GM11168 (cell line): Measurements from ENCODE around the gene COBL.

Source experiments
- in situ Hi-C: fragments of 300-500 bp; cut with MboI; formaldehyde crosslinking; loops from one replicate; pipeline ENCODE4 v1.12.0; 2022; ENCODE audit warnings: low sequenced_read_pairs; ENCODE audit not compliant: unreplicated experiment

Gene COBL

DNA sequence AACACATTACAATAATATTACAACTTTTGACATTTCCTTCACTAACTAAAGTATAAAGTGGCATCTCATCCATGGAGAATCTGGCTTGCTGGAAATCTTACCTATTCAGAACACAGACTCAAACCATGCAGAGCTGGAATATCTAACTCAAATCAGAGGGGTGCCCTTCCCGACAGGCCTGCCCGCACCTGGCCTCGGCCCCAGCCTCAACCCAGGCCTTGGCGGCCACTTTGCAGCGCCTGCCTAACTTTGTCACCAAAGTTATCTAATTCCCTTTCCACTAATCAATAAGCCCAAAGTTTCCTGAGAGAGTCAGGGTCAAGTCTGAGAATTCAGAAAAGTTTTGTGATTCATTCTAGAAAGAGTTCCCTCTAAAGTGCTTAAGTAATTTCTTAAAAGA lies 212.9 kb downstream of the COBL start:
- in situ Hi-C loops = no loop called here

DNA sequence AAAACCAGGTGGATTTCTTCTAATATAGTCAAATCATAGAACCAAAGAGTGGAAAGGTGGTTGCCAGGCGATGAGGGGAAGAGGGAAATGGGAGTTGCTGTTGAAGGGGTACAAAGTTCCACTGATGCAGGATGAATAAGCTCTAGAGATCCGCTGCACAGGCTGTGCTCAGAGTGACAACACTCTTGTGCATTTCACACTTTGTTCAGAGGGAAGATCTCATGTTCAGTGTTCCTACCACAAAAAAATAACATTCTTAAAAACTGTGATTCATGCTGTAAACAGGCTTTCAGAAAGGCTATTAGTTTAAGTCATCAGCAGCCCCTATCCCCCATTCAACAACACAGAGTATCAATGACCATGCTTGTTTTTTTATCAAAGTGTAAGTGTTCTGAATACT lies 213.8 kb downstream of the COBL start:
- in situ Hi-C loops = no loop called here

DNA sequence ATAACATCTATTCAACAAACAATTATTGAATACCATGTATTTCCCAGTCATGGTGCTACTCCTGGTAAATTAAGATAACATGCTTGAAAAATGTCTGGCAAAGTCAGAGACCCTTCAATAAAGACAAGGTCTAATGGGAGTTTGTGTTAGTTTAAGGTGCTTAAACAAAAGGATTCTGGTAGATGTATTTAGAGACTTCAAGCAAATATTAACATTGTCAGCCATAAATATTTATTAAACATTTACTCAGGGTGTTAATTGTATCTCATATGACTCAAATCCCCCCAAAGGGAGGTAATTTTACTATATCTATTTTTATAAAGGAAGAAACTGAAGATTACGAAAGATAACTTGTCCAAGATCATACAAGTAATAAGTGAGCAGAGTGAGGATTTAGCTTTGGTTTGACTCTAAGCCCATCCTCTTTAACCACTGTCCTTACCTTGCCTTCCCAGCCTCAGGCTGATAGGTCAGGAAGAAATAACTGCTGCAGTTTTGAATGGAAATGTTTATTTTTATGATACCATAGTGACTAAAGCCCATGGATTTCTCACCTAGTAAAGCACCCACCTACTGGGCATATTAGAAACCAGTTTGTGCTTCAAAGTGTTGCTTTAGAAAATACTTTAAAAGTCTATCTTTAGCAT lies 215.4 kb downstream of the COBL start:
- in situ Hi-C loops = no loop called here

DNA sequence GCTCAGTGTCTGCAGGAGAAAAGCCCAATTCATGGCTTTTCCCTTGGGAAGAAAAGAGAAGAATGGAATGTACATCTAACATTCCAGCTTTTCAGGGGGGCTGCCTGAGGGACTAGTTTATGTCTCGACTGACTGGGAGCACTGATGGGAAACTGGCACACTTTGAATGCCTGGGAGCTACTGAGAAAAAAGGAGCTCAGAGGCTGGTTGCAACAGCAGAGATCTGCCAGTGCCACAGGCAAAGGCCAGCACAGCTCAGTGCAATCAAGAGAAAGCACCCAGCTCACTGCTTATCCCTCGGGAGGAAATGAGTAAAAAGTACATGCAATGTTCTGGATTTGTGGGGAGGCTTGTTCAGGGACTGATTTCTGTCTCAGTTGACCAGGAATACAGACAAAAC lies 226.2 kb downstream of the COBL start:
- in situ Hi-C loops = no loop called here

DNA sequence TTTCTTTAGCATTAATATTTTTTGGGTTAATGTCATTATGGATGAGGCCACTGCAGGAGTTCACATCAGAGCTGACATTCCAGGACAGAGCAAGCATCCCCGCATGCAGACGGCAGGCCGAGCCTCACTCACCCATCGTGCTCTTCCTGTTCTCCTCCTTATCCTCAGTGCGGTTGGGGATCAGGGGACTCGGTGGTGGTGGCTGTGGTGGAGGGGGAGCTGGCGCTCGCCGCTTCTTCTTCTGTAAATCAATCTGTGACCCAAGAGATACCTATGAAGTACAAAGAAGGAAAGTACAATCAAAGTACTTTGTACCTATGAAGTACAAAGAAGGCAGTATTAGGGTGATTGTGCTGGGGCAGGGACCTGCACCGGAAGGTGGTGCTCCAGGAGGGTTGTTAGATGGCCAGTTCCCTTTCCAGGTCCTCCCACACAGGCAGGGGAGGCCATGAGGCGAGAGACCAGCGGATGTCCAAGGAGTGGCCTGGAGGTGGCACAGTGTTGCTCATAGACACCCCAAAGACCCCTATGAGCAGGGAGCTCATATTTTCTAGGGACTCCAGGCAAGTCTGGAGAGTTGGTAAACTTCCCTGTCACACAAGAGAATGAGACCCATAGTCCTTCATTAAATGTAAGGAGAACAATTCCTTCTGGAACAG lies 231.4 kb downstream of the COBL start:
- in situ Hi-C loops = no loop called here

DNA sequence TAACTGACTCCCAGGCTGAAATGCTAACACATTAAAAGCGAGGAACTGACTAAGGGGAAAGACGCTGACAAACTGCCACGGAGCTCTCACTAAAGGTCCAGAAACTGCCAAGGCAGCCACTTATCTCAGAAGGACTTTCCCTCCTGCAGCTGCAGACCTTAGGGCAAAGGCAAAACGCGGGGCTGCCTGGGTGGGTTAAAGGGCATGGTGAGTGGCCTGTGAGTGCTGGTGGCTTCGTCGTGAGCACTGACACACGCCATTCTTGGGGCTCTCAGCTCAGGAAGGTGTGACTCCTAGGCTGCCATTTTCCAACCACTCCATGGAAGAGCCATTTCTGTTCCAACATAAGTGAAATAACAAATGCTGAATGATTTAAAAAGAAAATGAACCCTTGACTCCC lies 232.5 kb downstream of the COBL start:
- in situ Hi-C loops = no loop called here

DNA sequence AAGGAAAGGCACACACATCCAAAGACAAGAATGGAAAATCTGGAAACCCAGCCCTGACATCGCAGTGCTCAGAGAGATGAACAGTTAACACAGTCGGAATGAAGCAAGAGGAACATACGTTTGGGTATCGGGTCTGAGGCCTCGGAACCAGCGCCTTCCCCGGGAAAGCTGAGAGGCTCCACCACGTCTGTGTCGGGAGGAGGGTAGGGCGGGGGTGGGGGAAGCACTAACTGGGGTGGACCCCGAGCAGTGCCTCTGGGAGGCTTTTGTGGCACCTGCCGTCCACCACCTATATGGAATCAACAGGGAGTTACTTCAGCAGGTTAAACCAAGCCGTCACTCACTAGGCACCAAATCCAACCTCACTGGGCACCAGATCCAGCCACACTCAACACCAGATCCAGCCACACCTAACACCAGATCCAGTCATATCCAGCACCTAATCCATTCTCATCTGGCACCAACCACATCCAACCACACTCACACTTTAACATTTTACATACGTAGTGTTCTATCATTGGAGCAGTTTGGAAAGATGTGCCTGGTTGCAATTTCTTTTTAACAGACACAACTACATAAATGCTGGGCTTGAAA lies 233.6 kb downstream of the COBL start:
- in situ Hi-C loops = no loop called here

DNA sequence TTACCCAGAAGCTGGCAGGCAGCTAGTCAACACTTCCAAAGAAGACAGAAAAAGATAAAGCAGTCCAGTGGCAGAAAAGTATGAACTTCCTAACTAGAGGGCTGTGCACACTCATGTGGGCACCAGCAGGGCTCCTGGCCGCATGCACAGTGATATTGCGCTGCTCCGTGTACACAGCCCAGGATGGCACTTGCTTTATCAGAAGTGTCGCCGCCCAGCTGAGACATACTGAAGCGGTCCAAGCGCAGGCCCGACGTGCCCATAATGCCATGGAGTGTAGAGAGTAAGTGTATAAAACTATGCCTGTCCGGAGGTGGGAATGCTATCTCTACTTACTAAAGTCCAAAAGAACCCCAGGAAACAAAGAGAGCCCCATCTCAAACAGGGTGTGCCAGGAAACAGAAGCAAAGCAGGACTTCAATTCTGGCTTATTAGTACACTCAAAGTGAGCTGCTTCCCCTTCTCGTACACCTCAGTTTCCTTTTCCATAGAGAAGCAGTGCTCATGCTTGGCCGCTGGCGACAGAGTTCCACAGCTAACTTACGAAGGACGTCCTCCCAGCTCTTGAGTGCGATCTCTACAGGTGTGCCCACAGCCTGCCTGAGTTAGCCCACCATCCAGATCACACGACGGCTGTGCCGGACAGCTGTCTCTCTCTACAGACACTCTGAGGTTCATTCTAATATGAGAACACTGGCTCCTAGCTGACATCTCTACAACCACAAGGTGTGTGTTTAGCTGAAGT lies 234.3 kb downstream of the COBL start:
- in situ Hi-C loops = no loop called here

DNA sequence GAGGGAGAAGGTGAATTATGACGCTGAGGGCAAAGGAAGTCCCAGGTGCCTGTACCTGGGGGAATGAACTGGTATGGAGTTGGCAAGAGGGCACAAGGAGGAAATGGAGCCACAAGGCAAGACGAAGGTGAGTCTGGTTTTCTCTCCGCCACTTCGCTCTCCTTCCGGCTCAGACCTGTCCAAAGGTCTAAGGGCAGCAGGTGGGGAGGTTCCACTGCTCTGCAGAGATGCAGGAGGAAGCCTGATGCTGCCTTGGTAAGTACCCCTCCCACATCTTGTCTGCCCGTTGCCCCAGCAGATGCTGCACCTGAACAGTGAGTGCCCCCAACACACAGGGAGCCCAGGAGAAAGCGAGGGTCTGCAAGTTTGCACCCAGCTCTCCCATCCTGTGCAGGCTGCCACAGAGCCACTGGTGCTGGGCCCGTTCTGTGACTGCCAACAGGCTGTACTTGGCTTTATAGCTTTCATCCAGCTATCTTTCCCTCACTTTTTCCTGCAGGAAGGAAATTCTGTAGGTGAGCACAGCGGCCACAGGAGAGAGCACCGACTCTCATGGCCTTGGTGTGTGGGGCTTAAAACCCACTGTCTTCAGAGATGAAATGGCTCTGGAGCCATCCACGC lies 235.2 kb downstream of the COBL start:
- in situ Hi-C loops = no loop called here

DNA sequence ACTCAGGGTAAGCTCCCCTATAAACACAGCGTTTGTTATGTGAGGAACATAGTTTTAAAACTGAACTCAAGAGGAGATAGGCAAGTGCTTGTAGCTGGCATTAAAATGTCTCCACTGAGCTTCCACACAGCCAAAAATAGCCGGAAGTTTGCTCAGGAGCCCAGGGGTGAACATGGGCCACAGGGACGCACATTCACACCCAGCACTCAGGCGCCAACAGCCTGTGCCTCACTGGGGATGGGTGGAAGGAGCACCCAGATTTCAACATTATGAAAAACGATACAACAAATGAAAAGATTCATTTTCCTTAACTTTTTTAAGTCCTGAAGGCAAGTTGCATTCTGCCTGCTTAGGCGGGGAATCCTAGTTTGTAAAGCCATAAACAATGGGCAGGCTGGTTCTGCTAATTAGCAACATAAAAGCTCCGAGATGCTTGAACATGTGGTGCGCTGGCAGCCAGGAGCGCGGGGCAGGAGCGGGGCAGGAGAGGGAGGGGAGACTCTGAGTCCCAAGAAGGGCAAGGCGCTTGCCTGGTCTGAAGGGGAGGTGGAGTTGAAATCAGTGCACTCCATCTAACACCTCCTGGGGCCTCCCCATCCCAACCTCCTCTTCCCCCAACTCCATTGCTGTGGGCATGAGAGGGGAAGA lies 235.9 kb downstream of the COBL start:
- in situ Hi-C loops = no loop called here

DNA sequence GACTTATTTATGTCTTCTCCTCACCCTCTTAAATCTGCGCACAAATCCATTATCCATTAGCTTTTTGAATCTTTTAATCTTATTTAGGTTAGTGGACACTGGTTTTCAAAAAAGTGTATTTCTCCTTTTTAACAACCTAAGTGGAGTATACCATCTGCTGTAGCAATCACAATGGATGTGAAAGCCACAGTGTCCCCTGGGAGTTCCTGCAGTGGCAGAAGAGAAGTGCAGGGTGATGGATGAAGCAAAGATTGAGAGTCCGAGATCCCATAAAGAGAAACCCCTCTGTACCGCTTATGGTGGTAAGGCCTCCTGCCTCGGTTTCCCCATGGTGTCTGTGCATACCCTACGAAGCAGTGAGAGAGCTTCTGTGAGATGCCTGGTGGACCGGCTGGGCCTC lies 236.4 kb downstream of the COBL start:
- in situ Hi-C loops = no loop called here

DNA sequence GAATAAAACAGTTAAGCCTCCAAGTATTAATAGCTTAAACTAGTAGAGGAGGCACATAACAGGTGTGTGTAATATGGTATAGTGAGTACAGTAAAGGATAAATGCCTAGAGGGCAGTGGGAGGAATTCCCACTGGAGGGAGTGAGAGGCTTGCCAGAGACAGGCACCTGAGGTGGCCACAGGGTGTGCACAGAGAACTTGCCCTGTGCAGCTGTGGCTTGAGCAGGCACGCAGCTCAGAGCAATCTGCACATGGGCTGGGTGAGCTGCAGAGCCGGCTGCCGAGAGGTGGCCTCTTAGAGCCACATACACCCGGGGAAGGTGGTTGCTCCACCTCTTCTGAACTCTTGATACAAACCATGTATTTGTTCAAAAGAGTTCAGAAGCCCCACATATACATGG lies 237.1 kb downstream of the COBL start:
- in situ Hi-C loops = no loop called here

DNA sequence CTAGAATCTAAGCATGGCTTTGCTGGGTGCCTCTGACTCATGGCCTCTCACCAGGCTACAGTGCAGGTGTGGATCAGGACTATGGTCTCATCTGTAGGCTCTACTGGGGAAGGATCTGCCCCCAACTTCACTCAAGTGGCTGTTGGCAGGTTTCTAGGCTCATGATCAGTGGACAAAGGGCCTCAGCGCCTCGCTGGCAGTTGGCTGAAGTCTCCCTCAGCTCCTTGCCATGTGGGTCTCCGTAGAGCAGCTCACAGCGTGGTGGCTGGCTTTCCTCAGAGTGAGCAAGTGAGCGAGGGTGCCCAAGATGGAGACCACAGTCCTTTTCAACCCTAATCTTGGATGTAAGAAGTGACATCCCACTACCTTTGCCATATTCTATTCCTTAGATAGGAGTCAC lies 238.0 kb downstream of the COBL start:
- in situ Hi-C loops = no loop called here

DNA sequence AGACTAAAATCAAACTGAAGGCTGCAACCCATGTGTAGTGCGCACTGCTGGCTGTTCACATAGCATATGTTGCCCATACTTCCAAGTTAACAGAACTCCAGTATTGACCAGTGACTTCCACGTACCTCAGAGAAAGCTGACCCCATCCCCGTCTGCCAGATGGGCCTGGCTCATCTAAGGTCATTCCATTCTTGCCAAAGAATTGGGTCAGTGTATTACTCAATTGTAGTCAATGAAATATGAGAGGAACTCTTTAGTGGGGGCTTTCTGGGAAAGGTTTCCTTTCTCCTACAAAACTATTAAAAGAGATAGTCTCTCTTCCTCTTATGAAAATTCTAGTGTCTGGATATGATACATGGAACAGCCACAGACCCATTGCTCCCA lies 238.6 kb downstream of the COBL start:
- in situ Hi-C loops = no loop called here

DNA sequence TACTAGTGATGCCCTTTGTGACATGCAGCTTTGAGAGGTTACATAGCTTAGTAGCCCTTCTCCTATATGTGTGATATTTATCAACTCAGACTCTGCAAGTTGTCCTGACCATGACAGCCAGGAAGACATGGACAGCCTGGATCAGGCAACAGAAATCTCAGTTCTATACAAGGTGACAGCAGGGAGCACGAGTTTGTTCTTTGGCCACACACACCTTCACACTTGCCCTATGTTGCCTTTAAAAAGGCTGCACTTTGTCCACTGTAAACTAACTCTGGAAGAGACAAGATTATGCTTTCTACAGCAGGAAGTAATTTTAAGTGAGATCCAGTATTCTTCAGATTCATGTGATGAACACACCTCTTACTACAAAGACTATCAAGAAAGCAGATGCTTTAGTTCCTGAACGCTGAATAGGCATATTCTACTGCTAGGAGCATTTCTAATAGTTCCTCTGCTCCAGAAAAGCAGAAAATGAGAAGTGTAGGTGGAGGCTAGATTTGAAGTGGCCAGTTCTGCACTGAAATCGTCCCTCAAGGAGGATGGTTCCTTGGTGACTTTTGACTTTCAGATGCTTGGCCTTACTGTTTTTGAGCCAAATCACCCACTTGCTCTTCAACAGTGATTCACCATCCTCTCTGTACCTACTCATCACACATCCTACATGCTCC lies 239.2 kb downstream of the COBL start:
- in situ Hi-C loops = no loop called here

DNA sequence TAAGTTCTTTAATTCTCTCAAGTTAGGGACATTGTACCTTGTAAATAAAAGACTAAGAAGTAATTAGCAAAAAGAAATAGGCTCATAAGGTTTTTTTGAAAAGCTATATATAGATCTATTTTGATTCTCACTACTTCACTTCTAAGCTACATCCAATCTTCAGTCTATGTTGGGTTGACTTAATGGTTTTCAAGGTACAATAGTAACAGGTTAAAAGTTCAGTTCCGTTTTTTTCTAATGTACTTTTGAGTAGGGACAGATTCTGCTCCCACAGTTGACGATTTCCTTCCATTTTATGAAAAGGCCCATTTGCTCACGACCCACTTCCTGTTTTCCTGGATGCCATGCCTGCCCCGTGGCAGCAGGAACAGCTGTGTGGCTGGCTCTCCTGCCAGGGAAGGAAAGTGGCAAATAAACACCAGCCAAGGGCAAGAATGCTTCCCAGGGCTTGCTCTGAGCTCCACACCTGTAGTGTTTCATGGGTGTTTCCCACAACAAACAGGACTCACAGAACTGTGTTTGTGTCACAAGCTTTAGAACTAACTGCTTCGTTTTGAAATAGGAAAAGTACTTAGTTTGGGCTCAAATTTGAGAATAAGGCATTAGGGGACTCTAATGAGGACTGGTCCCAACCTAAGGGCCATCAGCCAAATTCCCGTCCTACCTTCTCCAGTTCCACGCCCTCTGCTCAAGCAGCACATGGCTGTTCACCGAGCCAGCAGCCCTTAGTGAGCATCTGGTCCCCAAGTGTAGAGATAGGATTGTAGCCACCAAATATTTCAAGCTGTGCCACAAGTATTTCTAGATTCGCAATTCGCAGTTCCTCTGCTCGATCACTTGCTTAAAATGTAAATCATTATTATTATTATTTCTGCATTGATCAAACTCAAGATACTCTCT lies 240.7 kb downstream of the COBL start:
- in situ Hi-C loops = no loop called here

DNA sequence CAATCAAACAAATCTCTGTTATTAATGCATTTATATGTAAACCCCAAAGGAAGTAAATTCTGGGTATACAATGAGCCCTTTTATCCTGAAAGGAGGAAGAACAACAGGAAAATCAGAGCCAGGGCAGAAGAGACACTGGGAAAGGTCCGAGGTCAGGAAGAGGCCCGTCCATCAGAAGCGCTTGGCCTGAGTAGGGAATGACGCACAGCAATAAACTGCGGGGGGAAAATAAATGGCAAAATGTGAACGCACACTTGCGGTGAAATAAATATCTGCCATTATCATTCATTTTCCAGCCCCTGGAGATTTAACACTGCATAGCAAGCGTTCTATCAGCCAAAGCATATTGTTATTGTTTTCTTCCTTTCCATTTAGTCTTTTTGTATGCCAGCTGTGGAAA lies 243.4 kb downstream of the COBL start:
- in situ Hi-C loops = no loop called here

DNA sequence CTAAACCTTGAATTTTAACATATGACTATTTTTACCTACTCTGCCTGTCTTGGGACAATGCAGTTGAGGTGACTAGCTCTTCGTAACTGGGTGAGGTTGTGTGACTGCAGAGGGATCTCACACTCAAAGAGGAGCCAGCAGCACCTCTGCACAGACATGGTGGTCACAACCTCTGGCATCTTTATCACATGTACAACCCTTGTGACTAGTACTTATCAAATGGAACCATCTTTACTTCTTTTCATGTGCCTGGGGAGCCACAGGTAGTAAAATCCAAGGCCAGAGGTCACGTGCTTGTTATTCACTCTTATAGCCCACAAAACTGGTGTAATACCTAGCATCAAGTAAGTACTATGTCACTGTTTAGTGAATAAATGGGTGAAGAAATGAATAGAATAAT lies 244.3 kb downstream of the COBL start:
- in situ Hi-C loops = no loop called here

DNA sequence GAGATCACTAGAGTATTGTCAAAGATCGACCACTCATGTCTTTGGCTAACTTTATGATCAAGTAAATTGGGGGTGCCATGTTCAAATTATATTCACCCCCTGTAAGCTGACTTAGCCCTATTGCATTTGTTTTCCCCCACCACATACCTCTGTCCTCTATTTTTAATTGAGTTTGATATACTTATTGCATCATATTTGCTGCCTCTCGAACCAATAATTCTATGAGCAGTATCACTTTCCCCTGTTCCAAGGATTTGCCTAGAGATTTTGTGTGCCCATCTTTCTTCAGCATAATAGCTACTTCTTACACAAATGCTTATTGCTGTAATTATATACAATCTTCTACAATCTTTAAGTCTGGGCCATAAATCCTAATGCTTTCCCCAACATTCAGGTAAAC lies 245.2 kb downstream of the COBL start:
- in situ Hi-C loops = no loop called here
